ENCODE measurements around the gene SLC29A1.

DNA sequence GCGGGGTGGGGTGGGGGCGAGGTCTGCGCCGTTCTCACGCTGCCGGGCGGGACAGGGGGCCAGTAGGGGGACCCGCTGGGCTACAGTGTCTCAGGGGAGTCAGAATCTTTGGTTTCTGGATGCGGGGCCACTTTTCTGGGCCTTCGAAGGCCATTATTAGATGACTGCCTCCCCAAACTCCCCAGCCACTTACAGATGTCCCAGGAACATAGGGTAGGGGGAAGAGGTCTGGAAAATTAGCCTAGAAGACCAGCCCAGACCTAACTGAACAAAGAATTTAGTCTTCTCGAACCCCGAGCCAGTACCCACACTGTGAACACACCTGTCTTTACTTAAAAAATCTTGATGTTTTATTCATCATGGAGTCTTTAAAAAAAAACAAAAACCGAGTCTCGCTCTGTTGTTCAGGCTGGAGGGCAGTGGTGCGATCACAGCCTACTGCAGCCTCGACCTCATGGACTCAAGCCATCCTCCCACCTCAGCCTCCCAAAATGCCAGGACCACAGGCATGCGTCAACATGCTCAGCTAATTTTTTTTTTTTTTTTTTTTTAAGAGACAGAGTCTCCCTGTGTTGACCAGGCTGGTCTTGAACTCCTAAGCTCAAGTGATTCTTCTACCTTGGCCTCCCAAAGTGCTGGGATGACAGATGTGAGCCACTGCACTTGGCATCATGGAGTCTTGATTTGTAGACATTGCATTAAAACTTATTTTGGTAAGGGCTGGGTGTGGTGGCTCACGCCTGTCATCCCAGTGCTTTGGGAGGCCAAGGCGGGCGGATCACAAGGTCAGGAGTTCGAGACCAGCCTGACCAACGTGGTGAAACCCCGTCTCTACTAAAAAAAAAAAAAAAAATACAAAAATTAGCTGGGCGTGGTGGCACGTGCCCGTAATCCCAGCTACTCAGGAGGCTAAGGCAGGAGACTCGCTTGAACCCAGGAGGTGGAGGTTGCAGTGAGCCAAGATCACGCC is 3.3 kb upstream of the SLC29A1 start:
- TF ChIP-seq, protein P1, sequence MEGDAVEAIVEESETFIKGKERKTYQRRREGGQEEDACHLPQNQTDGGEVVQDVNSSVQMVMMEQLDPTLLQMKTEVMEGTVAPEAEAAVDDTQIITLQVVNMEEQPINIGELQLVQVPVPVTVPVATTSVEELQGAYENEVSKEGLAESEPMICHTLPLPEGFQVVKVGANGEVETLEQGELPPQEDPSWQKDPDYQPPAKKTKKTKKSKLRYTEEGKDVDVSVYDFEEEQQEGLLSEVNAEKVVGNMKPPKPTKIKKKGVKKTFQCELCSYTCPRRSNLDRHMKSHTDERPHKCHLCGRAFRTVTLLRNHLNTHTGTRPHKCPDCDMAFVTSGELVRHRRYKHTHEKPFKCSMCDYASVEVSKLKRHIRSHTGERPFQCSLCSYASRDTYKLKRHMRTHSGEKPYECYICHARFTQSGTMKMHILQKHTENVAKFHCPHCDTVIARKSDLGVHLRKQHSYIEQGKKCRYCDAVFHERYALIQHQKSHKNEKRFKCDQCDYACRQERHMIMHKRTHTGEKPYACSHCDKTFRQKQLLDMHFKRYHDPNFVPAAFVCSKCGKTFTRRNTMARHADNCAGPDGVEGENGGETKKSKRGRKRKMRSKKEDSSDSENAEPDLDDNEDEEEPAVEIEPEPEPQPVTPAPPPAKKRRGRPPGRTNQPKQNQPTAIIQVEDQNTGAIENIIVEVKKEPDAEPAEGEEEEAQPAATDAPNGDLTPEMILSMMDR (IDR thresholded peaks at IDR 0.05; ENCODE audit: borderline replicate concordance, extremely low read depth, low read length, poor library complexity, severe bottlenecking) = no peak
- TF ChIP-seq EZH2 (IDR thresholded peaks at IDR 0.05; ENCODE audit: borderline replicate concordance, low read depth, low read length, severe bottlenecking) = no peak

All from DND-41 (cell line).